Measurements from ENCODE around the gene SUN3. TPM values are rescaled to one million over a fixed set of nuclear protein-coding genes. Genes with fewer than 3 reads are reported as not detected.
A peak's percentile ranks its signal among the peaks of the same experiment; 100 is the strongest.

The SUN3 gene
- total and polyA plus RNA-seq, 2 of the 13 experiments (the other 11 are each of a cell fraction or from before 2014, with no cell fraction given) = not detected

- TF ChIP-seq ETV5 (CRISPR knock-in tag; IDR thresholded peaks at IDR 0.05; ENCODE audit: borderline replicate concordance) (peak; percentile 61; the same call in 1 of the 2 replicates), YEATS4 (CRISPR knock-in tag; IDR thresholded peaks at IDR 0.05; ENCODE audit: borderline replicate concordance) (peak; percentile 28; the same call in 1 of the 2 replicates), TFDP1 (CRISPR knock-in tag; IDR thresholded peaks at IDR 0.05; ENCODE audit: borderline replicate concordance) (peak; percentile 23; the same call in 1 of the 2 replicates), MLX (CRISPR knock-in tag; IDR thresholded peaks at IDR 0.05) (peak; percentile 45; the same call in 1 of the 2 replicates), PPARG (CRISPR knock-in tag; conservative IDR thresholded peaks at IDR 0.05) (peak; percentile 36; the same call in 1 of the 2 replicates), GATAD1 (CRISPR knock-in tag; IDR thresholded peaks at IDR 0.05) (0 out of 2 replicates have a peak, but pooled peaks have one; percentile 20), ZGPAT (CRISPR knock-in tag; IDR thresholded peaks at IDR 0.05) (0 out of 2 replicates have a peak, but pooled peaks have one; percentile 46), PAXIP1 (CRISPR knock-in tag; conservative IDR thresholded peaks at IDR 0.05) (peak; percentile 72), ELF3 (CRISPR knock-in tag; IDR thresholded peaks at IDR 0.05) (peak; percentile 50; the same call in 1 of the 2 replicates), MAX (IDR thresholded peaks at IDR 0.05) (peak; percentile 73), SOX5 (CRISPR knock-in tag; IDR thresholded peaks at IDR 0.05; ENCODE audit: borderline replicate concordance) (peak; percentile 83), PATZ1 (CRISPR knock-in tag; IDR thresholded peaks at IDR 0.05) (peak; percentile 43; the same call in 1 of the 2 replicates), STAG1 (CRISPR knock-in tag; IDR thresholded peaks at IDR 0.05) (0 out of 2 replicates have a peak, but pooled peaks have one; percentile 10), TBX2 (CRISPR knock-in tag; IDR thresholded peaks at IDR 0.05; ENCODE audit: borderline replicate concordance) (peak; percentile 53; the same call in 1 of the 2 replicates), DMAP1 (CRISPR knock-in tag; IDR thresholded peaks at IDR 0.05) (peak; percentile 51; the same call in 1 of the 2 replicates), ZSCAN21 (CRISPR knock-in tag; IDR thresholded peaks at IDR 0.05; ENCODE audit: borderline replicate concordance) (0 out of 2 replicates have a peak, but pooled peaks have one; percentile 36), ZFX (CRISPR knock-in tag; IDR thresholded peaks at IDR 0.05; ENCODE audit: low read depth) (peak; percentile 28; the same call in 1 of the 2 replicates), ZNF644 (CRISPR knock-in tag; IDR thresholded peaks at IDR 0.05; ENCODE audit: low read depth) (0 out of 2 replicates have a peak, but pooled peaks have one; percentile 19), HNF4A (CRISPR knock-in tag; IDR thresholded peaks at IDR 0.05) (peak; percentile 43; the same call in 1 of the 2 replicates), FOSL2 (CRISPR knock-in tag; IDR thresholded peaks at IDR 0.05) (peak; percentile 40; the same call in 1 of the 2 replicates)
Measured at GRCh38 chr7:47989607-47990400, 39.1 kb downstream of the SUN3 start (continued).

Measured in HepG2 (cell line).